IMR-90 (cell line): ENCODE measurements around the gene CDH12. TPM values are rescaled to one million over a fixed set of nuclear protein-coding genes. Genes with fewer than 3 reads are reported as not detected.

ENCODE experiments used
- ATAC-seq: fragments of 200-7000 bp; cut with Tn5 transposase; 2 replicates; pipeline ENCODE4 v1.9.1; 2020; ENCODE audit warnings: low read depth, mild to moderate bottlenecking, moderate library complexity
- BruUV-seq: library from RNA; stranded (reverse); fragments of 400-500 nt; replicated peaks from 2 replicates; lab custom pipeline; 2021; lab: Mats Ljungman, UMichigan
- CTCF ChIA-PET: fragments of 300-600 bp; formaldehyde crosslinking; extraction: SDS; loops from one replicate; lab custom pipeline; 2021; ENCODE audit warnings: antibody characterized with exemption; lab: Yijun Ruan, JAX
- POLR2A ChIA-PET: fragments of 300-600 bp; sonication (Branson Sonifier 250); formaldehyde crosslinking; loops from one replicate; lab custom pipeline; 2022; ENCODE audit warnings: antibody characterized with exemption; ENCODE audit not compliant: unreplicated experiment; lab: Charles Lee
- DNase-seq: peaks from one replicate; pipeline ENCODE4 v3.0.0; 2013
- H2AFZ ChIP-seq: replicated peaks from 2 replicates; pipeline ENCODE3; 2013; ENCODE audit warnings: low read length, mild to moderate bottlenecking; ENCODE audit not compliant: poor library complexity
- H2AK5ac ChIP-seq: 2 replicates; pipeline ENCODE4 v1.6.1; 2013; ENCODE audit warnings: low read depth, low read length, inconsistent platforms
- H2AK9ac ChIP-seq: replicated peaks from 2 replicates; pipeline ENCODE3; 2013; ENCODE audit warnings: mild to moderate bottlenecking, low read depth, low read length, moderate library complexity; ENCODE audit not compliant: poor library complexity
- H2BK120ac ChIP-seq: 2 replicates; pipeline ENCODE4 v1.6.1; 2013; ENCODE audit warnings: low read depth, low read length, inconsistent platforms
- H2BK15ac ChIP-seq: 3 replicates; pipeline ENCODE4 v1.6.1; 2013; ENCODE audit warnings: low read depth, low read length, inconsistent platforms
- H2BK20ac ChIP-seq: 2 replicates; pipeline ENCODE4 v1.6.1; 2013; ENCODE audit warnings: low read depth, mild to moderate bottlenecking, inconsistent platforms, low read length, moderate library complexity
- H2BK5ac ChIP-seq: 2 replicates; pipeline ENCODE4 v1.6.1; 2013; ENCODE audit warnings: mild to moderate bottlenecking, low read depth, low read length, inconsistent platforms; ENCODE audit not compliant: poor library complexity, severe bottlenecking
- H3K14ac ChIP-seq: replicated peaks from 2 replicates; pipeline ENCODE4 v1.6.1; 2013; ENCODE audit warnings: low read depth, low read length, inconsistent platforms
- H3K18ac ChIP-seq: 2 replicates; pipeline ENCODE4 v1.6.1; 2013; ENCODE audit warnings: low read depth, low read length, control low read depth
- H3K23ac ChIP-seq: 2 replicates; pipeline ENCODE4 v1.6.1; 2013; ENCODE audit warnings: low read depth, low read length, inconsistent platforms
- H3K27ac ChIP-seq: 2 replicates; pipeline ENCODE4 v1.5.1; 2013; ENCODE audit warnings: mild to moderate bottlenecking, control low read depth, low read length; ENCODE audit not compliant: insufficient read depth
- H3K27me3 ChIP-seq: 2 replicates; pipeline ENCODE4 v1.6.1; 2013; ENCODE audit warnings: low read length; ENCODE audit not compliant: control insufficient read depth, insufficient read depth
- H3K36me3 ChIP-seq: 2 replicates; pipeline ENCODE4 v1.6.1; 2013; ENCODE audit warnings: low read length, mixed read lengths; ENCODE audit not compliant: control insufficient read depth, insufficient read depth
- H3K4ac ChIP-seq: 2 replicates; pipeline ENCODE4 v1.6.1; 2013; ENCODE audit warnings: low read depth, low read length, inconsistent platforms
- H3K4me1 ChIP-seq: 2 replicates; pipeline ENCODE4 v1.6.1; 2013; ENCODE audit warnings: low read length, mixed read lengths; ENCODE audit not compliant: control insufficient read depth, insufficient read depth
- H3K4me2 ChIP-seq: 2 replicates; pipeline ENCODE4 v1.6.1; 2013; ENCODE audit warnings: low read depth, mild to moderate bottlenecking, control low read depth, low read length, moderate library complexity
- H3K4me3 ChIP-seq: 2 replicates; pipeline ENCODE4 v1.5.1; 2013; ENCODE audit warnings: low read depth, mild to moderate bottlenecking, control low read depth, low read length, moderate library complexity; ENCODE audit not compliant: insufficient read depth
- H3K56ac ChIP-seq: 2 replicates; pipeline ENCODE4 v1.6.1; 2013; ENCODE audit warnings: low read length, inconsistent platforms; ENCODE audit not compliant: insufficient read depth; ENCODE audit errors: extremely low read depth
- H3K79me1 ChIP-seq, 2 experiments: 2 replicates each; pipeline ENCODE4 v1.6.1; 2013; ENCODE audit warnings: low read length in 2 of 2, inconsistent platforms in 1 of 2, low read depth in 1 of 2
- H3K9ac ChIP-seq: 2 replicates; pipeline ENCODE4 v1.6.1; 2013; ENCODE audit warnings: low read depth, low read length, control low read depth
- H3K9me1 ChIP-seq: 2 replicates; pipeline ENCODE4 v1.6.1; 2013; ENCODE audit warnings: low read length, inconsistent platforms; ENCODE audit not compliant: insufficient read depth
- H3K9me3 ChIP-seq: 2 replicates; pipeline ENCODE4 v1.6.1; 2013; ENCODE audit warnings: low read length; ENCODE audit not compliant: control insufficient read depth, insufficient read depth
- H4K20me1 ChIP-seq: 2 replicates; pipeline ENCODE4 v1.6.1; 2013; ENCODE audit warnings: low read length, inconsistent platforms; ENCODE audit not compliant: insufficient read depth
- H4K5ac ChIP-seq: 2 replicates; pipeline ENCODE4 v1.6.1; 2013; ENCODE audit warnings: mild to moderate bottlenecking, low read depth, low read length, control low read depth
- H4K8ac ChIP-seq, 2 experiments: 2 replicates each; pipeline ENCODE4 v1.6.1; 2013; ENCODE audit warnings: low read depth in 2 of 2, low read length in 2 of 2, control low read depth in 1 of 2, inconsistent platforms in 1 of 2
- H4K91ac ChIP-seq: 2 replicates; pipeline ENCODE4 v1.6.1; 2013; ENCODE audit warnings: low read depth, low read length, inconsistent platforms; ENCODE audit not compliant: insufficient read depth
- CEBPB ChIP-seq: IDR thresholded peaks from 2 replicates; pipeline ENCODE4 v1.6.1; 2012; ENCODE audit warnings: low read depth, low read length, improper control_type of control experiment
- CHD1 ChIP-seq: IDR thresholded peaks from 2 replicates; pipeline ENCODE4 v1.6.1; 2012; ENCODE audit warnings: low read depth, low read length, improper control_type of control experiment
- RCOR1 ChIP-seq: IDR thresholded peaks from 2 replicates; pipeline ENCODE4 v1.6.1; 2012; ENCODE audit warnings: mild to moderate bottlenecking, low read length, improper control_type of control experiment; ENCODE audit not compliant: insufficient replicate concordance
- WGBS, 2 experiments: methylation state at CpG; one replicate each; pipeline versions ENCODE4 v1.1.5 to v1.1.7; 2013; ENCODE audit warnings: missing lambda C conversion rate in 2 of 2; ENCODE audit not compliant: insufficient read length in 1 of 2; ENCODE audit errors: extremely low coverage in 2 of 2; 5-methylcytosine and 5-hydroxymethylcytosine counted together
- dilution Hi-C: fragments of 300-500 bp; cut with HindIII; formaldehyde crosslinking; loops from one replicate; pipeline ENCODE4 v1.14.3; 2018; ENCODE audit warnings: low sequenced_read_pairs; ENCODE audit not compliant: unreplicated experiment
- in situ Hi-C: fragments of 300-500 bp; cut with MboI; formaldehyde crosslinking; loops from 3 replicates; pipeline ENCODE4 v1.14.3; 2019; ENCODE audit warnings: low sequenced_read_pairs, inconsistent platforms, mixed read lengths
- intact Hi-C: fragments of 100-400 bp; cut with micrococcal nuclease; formaldehyde crosslinking; loops from 2 replicates; pipeline ENCODE4 v1.10.0; 2022
- polyA plus RNA-seq, 3 experiments: library from polyadenylated mRNA; depleted of rRNA; stranded (reverse); fragments of >200 nt; gene quantifications; 2 replicates each; pipeline ENCODE4 v1.2.3, GENCODE V29; 2012; ENCODE audit warnings: low replicate concordance in 1 of 3
- total RNA-seq: library from RNA; depleted of rRNA; stranded (reverse); fragments of >200 nt; gene quantifications from 2 replicates; pipeline ENCODE4 v1.2.3, GENCODE V29; 2012
- TF ChIP-seq, protein P1 (sequence below): conservative IDR thresholded peaks from 2 replicates; pipeline ENCODE4 v1.5.1; 2012; ENCODE audit warnings: mild to moderate bottlenecking, low read depth, low read length, improper control_type of control experiment

CDH12 gene
- total and polyA plus RNA-seq, 2 of the 4 experiments (the other 2 are of a cell fraction) = not detected

DNA sequence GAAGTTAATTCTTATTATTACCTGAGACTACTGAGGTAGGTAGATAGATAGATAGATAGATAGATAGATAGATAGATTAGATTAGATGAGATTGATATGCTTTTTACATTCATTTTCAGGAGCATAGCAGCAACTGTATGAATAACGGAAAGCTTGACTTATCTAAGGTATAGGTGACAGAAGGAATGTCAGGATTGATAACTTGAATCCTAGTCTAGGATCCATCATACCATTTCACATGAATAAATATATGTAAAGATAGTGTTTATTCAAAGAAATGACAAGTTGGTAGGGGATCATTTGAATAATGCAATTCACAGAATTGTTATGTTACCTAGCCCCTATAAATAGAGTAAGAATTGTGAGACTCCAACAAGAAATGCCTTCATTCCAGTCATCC is 1008.2 kb downstream of the CDH12 start:
- no peak overlapping the region for H3K56ac ChIP-seq
- DNase-seq (no peak), ATAC-seq (no peak)
- H4K8ac ChIP-seq = no peak overlapping the region
- H2BK20ac ChIP-seq = no peak overlapping the region
- H3K9ac ChIP-seq = no peak overlapping the region
- H4K5ac ChIP-seq = no peak overlapping the region
- no peak overlapping the region for H2BK5ac ChIP-seq
- H2AK5ac ChIP-seq = no peak overlapping the region
- no TSS peak for BruUV-seq
- H3K27me3 ChIP-seq = no peaks in the 10 kb centered on the region
- H3K27ac ChIP-seq = no peak overlapping the region
- dilution Hi-C loops (no loop called here), in situ Hi-C loops (no loop called here), intact Hi-C loops (no loop called here)
- POLR2A ChIA-PET = no interaction called here
- no peaks in the 10 kb centered on the region for H3K79me1 ChIP-seq
- no CpG with 5 or more reads among the region's 1 CpG for WGBS, 2 experiments
- no peaks in the 10 kb centered on the region for H3K9me3 ChIP-seq
- H3K9me1 ChIP-seq = no peaks in the 10 kb centered on the region
- no peaks in the 10 kb centered on the region for H3K36me3 ChIP-seq
- H2BK120ac ChIP-seq = no peak overlapping the region
- H4K20me1 ChIP-seq = no peaks in the 10 kb centered on the region
- CTCF ChIA-PET = no interaction called here
- H2AFZ ChIP-seq = no peak overlapping the region
- H3K4me3 ChIP-seq = no peak overlapping the region
- TF ChIP-seq CEBPB = no peak
- no peak for TF ChIP-seq RCOR1
- TF ChIP-seq CHD1 = no peak
- TF ChIP-seq, protein P1, sequence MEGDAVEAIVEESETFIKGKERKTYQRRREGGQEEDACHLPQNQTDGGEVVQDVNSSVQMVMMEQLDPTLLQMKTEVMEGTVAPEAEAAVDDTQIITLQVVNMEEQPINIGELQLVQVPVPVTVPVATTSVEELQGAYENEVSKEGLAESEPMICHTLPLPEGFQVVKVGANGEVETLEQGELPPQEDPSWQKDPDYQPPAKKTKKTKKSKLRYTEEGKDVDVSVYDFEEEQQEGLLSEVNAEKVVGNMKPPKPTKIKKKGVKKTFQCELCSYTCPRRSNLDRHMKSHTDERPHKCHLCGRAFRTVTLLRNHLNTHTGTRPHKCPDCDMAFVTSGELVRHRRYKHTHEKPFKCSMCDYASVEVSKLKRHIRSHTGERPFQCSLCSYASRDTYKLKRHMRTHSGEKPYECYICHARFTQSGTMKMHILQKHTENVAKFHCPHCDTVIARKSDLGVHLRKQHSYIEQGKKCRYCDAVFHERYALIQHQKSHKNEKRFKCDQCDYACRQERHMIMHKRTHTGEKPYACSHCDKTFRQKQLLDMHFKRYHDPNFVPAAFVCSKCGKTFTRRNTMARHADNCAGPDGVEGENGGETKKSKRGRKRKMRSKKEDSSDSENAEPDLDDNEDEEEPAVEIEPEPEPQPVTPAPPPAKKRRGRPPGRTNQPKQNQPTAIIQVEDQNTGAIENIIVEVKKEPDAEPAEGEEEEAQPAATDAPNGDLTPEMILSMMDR = no peak
- H3K23ac ChIP-seq = no peak overlapping the region
- no peak overlapping the region for H2AK9ac ChIP-seq
- H3K4me2 ChIP-seq = no peak overlapping the region
- H3K4me1 ChIP-seq = no peaks in the 10 kb centered on the region
- no peak overlapping the region for H2BK15ac ChIP-seq
- no peak overlapping the region for H3K14ac ChIP-seq
- no peak overlapping the region for H3K4ac ChIP-seq
- H3K18ac ChIP-seq = no peak overlapping the region
- no peak overlapping the region for H4K91ac ChIP-seq
